Tibial nerve (tissue), 4 donors: ENCODE measurements around the gene ZNF512B. TPM values are rescaled to one million over a fixed set of nuclear protein-coding genes. Genes with fewer than 3 reads are reported as not detected.

Source experiments
- DNase-seq, 2 donors: peaks; one replicate each; pipeline ENCODE4 v3.0.0-alpha.2; 2019; ENCODE audit warnings: low spot score in 2 of 2
- H3K27ac ChIP-seq, 4 donors: fragments of 200-600 bp; sonication (generic) in 3 of 4; one replicate each; pipeline ENCODE4 v1.5.1; 2017 to 2019; ENCODE audit warnings: mild to moderate bottlenecking in 1 of 4
- H3K27me3 ChIP-seq, 2 donors: fragments of 200-600 bp; sonication (generic) in 1 of 2; one replicate each; pipeline versions ENCODE4 v1.5.1 to v1.6.0; 2017 to 2019
- H3K36me3 ChIP-seq, 3 donors: fragments of 200-600 bp; sonication (generic); one replicate each; pipeline ENCODE4 v1.5.1; 2018 to 2019
- H3K4me1 ChIP-seq, 4 donors: fragments of 200-600 bp; sonication (generic) in 3 of 4; one replicate each; pipeline ENCODE4 v1.5.1; 2017 to 2019
- H3K4me3 ChIP-seq, 4 donors: fragments of 200-600 bp; sonication (generic) in 3 of 4; one replicate each; pipeline ENCODE4 v1.5.1; 2017 to 2019; ENCODE audit warnings: mild to moderate bottlenecking in 1 of 4, moderate library complexity in 1 of 4
- H3K9me3 ChIP-seq, 4 donors: fragments of 200-600 bp; sonication (generic) in 3 of 4; one replicate each; pipeline ENCODE4 v1.5.1; 2017 to 2019
- EP300 ChIP-seq, 2 donors: sonication (generic); formaldehyde crosslinking; IDR thresholded peaks; one replicate each; pipeline ENCODE4 v1.6.1; 2017; ENCODE audit warnings: antibody characterized with exemption in 2 of 2, mild to moderate bottlenecking in 1 of 2
- POLR2A ChIP-seq, 2 donors: fragments of 450-650 bp; IDR thresholded peaks; one replicate each; pipeline ENCODE4 v1.6.1; 2017; ENCODE audit warnings: antibody characterized with exemption in 2 of 2, mild to moderate bottlenecking in 2 of 2, moderate library complexity in 2 of 2
- WGBS, 2 donors: methylation state at CpG; one replicate each; pipeline ENCODE4 v1.1.5; 2018; 5-methylcytosine and 5-hydroxymethylcytosine counted together
- total RNA-seq, 4 donors: library from RNA; depleted of rRNA; stranded (reverse); fragments of >200 nt; gene quantifications; one replicate each; pipeline ENCODE4 v1.1.0, GENCODE V29; 2016
- TF ChIP-seq, protein P1 (sequence below), 5 experiments: fragments of 200-600 bp in 3 of 5; fragments of 450-650 bp in 2 of 5; sonication (generic) in 3 of 5; IDR thresholded peaks; one replicate each; pipeline ENCODE4 v1.5.1; 2016 to 2019; ENCODE audit warnings: antibody characterized with exemption in 5 of 5, mild to moderate bottlenecking in 3 of 5, moderate library complexity in 2 of 5

Gene ZNF512B
- total RNA-seq, 4 donors from 2014 or later: 8.3 to 18.3 (median 11.7) TPM

DNA sequence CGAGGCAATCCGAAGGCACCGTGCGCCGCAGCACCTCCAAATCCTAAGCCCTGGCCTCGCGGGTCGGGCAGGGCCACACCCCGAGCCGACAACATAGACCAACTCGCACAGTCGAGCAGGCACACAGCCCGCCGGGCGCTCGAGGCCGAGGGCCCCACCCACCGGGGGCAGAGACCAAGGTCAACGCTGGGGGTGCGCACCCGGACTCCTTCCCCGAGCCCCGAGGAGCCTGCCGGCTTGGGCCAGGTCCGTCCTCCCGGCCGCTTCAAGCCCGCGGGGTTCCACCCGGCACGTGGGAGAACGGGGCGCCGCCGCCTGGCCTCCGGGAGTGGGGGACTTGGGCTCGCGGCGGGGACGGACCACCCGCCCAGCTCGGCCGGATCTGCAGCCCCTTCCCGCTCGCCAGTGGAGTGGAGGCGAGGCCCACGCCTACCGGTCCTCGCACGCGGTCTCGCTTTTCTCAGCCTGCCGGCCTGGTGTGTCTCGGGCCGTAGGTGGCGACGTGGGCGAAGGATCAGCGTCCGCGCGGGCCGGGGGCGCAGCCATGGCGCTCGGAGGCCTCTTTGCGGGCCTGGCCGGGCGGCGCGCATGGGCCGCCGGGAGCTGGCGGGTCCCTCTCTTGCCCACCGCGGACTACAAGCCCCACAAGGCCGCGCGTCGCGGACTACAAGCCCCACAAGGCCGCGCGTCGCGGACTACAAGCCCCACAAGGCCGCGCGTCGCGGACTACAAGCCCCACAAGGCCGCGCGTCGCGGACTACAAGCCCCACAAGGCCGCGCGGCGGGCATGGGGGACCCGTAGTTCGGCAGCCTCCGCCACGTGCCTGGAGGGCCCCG, 13.7 kb downstream of the ZNF512B start, which contains the start of gene UCKL1:
Gene UCKL1, minus strand, starts transcription at position 590 of the 837 bp plus-strand sequence. Its CDS starts 44 bp downstream, at position 546.
- TF ChIP-seq POLR2A (IDR thresholded peaks at IDR 0.05): peak in 1 of 2 donors; percentile 81
- peak in 1 of 2 donors; percentile 83 for TF ChIP-seq EP300 (IDR thresholded peaks at IDR 0.05)
- TF ChIP-seq, protein P1, sequence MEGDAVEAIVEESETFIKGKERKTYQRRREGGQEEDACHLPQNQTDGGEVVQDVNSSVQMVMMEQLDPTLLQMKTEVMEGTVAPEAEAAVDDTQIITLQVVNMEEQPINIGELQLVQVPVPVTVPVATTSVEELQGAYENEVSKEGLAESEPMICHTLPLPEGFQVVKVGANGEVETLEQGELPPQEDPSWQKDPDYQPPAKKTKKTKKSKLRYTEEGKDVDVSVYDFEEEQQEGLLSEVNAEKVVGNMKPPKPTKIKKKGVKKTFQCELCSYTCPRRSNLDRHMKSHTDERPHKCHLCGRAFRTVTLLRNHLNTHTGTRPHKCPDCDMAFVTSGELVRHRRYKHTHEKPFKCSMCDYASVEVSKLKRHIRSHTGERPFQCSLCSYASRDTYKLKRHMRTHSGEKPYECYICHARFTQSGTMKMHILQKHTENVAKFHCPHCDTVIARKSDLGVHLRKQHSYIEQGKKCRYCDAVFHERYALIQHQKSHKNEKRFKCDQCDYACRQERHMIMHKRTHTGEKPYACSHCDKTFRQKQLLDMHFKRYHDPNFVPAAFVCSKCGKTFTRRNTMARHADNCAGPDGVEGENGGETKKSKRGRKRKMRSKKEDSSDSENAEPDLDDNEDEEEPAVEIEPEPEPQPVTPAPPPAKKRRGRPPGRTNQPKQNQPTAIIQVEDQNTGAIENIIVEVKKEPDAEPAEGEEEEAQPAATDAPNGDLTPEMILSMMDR (IDR thresholded peaks at IDR 0.05): peak in 2 of 5 experiments; percentile 4 to 5
- peak; percentile 86 to 88 for DNase-seq
- WGBS, 2 donors: 1% methylated on average over 44 to 54 of the region's 105 CpGs
- peaks cover 0 to 24% (median 0%) of the 10 kb centered on the region in 3 donors for H3K36me3 ChIP-seq
- H3K4me1 ChIP-seq: peaks cover 0 to 62% (median 47%) of the 10 kb centered on the region in 4 donors
- peak within 1 kb of the TSS; percentile 89 to 97 (median 96) for H3K4me3 ChIP-seq
- H3K9me3 ChIP-seq: no peaks in the 10 kb centered on the region
- peak within 1 kb of the TSS; percentile 90 to 97 (median 95) for H3K27ac ChIP-seq
- H3K27me3 ChIP-seq: no peaks in the 10 kb centered on the region

- peaks cover 0 to 17% (median 0%) of the 10 kb centered on the region in 3 donors for H3K36me3 ChIP-seq
- H3K9me3 ChIP-seq: no peaks in the 10 kb centered on the region
- 0% methylated on average over 7 to 18 of the region's 31 CpGs for WGBS, 2 donors
- no peak for DNase-seq
- no peaks in the 10 kb centered on the region for H3K27me3 ChIP-seq
- TF ChIP-seq, protein P1 (IDR thresholded peaks at IDR 0.05): peak; percentile 22 to 46 (median 34)
- TF ChIP-seq EP300 (IDR thresholded peaks at IDR 0.05) (no peak), POLR2A (IDR thresholded peaks at IDR 0.05) (no peak)
- H3K4me3 ChIP-seq: peak overlapping the region; percentile 89 to 97 (median 96)
- peak overlapping the region; percentile 90 to 97 (median 95) for H3K27ac ChIP-seq
- H3K4me1 ChIP-seq: peaks cover 0 to 68% (median 54%) of the 10 kb centered on the region in 4 donors
These were observed 14.4 kb downstream of the ZNF512B start for GRCh38 chr20:63955281-63955826.

DNA sequence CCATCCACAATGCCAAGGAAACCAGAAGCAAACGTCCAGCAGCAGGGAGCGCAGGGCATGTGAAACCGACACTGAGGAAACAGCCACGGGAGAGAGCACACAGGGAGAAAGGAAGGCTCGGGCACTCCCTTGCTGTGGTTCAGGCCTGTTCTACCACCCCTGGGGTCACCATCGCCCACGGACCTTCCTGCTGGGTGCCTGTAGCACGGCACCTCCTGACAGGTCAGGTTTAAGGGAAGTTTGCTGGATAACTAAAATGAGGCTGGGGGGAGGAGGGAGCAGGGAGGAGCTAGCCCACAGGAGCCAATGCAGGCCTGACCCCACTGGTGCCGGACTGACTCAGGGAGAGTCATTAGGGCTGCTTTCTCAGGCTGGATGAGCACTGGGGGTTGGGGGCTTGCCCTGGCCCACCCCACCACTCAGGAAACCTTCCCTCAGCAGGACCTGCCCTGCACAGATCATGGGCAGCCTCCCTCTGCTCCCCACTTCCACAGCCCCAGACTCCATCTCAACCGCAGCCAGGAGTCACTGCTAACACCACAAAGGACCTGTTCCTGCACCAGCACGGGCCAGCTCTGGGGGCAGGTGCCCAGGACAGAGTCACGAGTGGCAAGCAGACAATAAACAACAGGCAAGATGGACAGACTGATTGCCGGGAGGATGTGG, 15.8 kb downstream of the ZNF512B start:
- H3K4me3 ChIP-seq: no peak overlapping the region
- no peaks in the 10 kb centered on the region for H3K27me3 ChIP-seq
- no peak for DNase-seq
- no peak for TF ChIP-seq EP300 (IDR thresholded peaks at IDR 0.05)
- TF ChIP-seq, protein P1 (IDR thresholded peaks at IDR 0.05): no peak
- H3K4me1 ChIP-seq: peaks cover 0 to 83% (median 68%) of the 10 kb centered on the region in 4 donors
- H3K36me3 ChIP-seq: peaks cover 0 to 2% (median 0%) of the 10 kb centered on the region in 3 donors
- peak overlapping the region in 2 of 4 donors; percentile 50 to 96 for H3K27ac ChIP-seq
- 50 to 52% methylated on average over 13 of the region's 13 CpGs for WGBS, 2 donors
- H3K9me3 ChIP-seq: no peaks in the 10 kb centered on the region

GRCh38 chr20:63952769-63953168, 17.0 kb downstream of the ZNF512B start:
- Histone ChIP-seq H3K36me3 (no peaks in the 10 kb centered on the region), H3K9me3 (no peaks in the 10 kb centered on the region), H3K4me3 (no peak overlapping the region), H3K4me1 (peaks cover 0 to 89% (median 78%) of the 10 kb centered on the region in 4 donors), H3K27ac (peak overlapping the region in 3 of 4 donors; percentile 81 to 92 (median 90)), H3K27me3 (no peaks in the 10 kb centered on the region)
- 91% methylated on average over 14 of the region's 14 CpGs for WGBS, 2 donors
- TF ChIP-seq, protein P1 (IDR thresholded peaks at IDR 0.05): no peak
- TF ChIP-seq POLR2A (IDR thresholded peaks at IDR 0.05): no peak
- no peak for TF ChIP-seq EP300 (IDR thresholded peaks at IDR 0.05)
- no peak for DNase-seq
